Stimulated activated CD4-positive, alpha-beta T cell treated with anti-CD3 and anti-CD28 coated beads, Interleukin-2, amount 100 ng/mL, for 4 hours (primary cell): ENCODE measurements around the gene ZFAND2A.
"Not testable (repeated sequence)": the region's sequence is repeated elsewhere in the genome, so short reads cannot be mapped to it uniquely, and the experiment has no call there.

ENCODE experiments used
- DNase-seq: peaks from one replicate; pipeline ENCODE4 v3.0.0-alpha.2; 2020; ENCODE audit warnings: low read depth

Gene ZFAND2A

DNA sequence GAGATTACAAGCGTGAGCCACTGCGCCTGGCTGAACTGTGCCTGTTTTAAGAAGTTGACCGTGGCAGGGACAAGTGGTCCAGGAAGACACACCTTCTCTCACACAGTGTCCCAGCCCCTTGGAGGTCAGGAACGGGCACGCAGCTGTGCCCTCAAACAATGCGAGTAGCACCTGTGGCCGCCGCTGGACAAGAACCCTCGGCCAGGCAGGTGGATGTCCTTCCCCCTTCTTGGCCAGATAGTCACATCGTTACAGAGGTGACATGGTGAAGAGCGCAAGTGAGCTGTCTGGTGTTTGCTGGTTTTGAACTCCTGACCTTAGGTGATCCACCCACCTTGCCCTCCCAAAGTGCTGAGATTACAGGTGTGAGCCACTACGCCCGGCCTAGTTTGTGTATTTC, 8.8 kb downstream of the ZFAND2A start:
- no peak for DNase-seq

DNA sequence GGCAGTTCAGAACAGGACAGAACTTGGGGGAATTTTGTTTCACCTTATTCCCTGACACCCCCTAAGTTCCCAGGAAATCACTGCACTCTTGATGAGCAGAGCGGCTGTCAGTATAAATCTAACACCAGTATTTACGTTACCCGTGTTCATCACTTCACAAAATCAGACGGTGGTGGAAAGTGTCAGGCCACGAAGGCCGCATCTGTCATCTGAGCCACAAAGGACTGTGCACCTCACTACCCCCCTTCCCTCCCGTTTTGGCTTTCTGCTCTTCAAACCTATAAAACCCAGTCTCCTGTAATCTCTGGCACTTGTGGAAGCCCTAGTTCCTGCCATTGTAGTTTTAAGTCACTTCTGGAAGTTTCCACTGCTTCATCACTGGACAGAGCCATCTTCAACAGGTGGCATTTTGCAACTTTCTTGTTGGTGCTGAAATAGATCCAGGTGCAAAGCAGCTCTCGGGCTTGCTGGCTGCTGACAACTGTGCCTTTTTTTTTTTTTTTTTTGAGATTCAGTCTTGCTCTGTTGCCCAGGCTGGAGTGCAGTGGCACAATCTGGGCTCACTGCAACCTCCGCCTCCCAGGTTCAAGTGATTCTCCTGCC, 9.5 kb downstream of the ZFAND2A start:
- no peak for DNase-seq

- no peak for DNase-seq
Measured at GRCh38 chr7:1149351-1149794, 10.6 kb downstream of the ZFAND2A start.

DNA sequence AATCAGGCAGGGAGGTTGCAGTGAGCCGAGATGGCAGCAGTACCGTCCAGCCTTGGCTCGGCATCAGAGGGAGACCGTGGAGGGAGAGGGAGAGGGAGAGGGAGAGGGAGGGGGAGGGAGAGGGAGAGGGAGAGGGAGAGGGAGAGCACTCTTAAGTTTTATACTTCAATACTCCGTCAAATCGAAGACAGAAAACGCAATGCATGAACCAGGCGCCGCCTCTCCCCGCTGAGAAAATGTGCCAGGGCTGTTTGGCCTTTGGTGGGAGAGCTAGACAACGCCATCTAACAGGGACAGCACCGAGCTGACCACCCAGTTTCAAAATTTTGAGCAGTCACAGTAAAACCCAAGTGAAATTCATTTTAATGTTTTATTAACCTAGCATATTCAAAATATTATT, 12.1 kb downstream of the ZFAND2A start:
- DNase-seq = not testable (repeated sequence)

- no peak for DNase-seq
Measured at GRCh38 chr7:1144269-1144771, 15.7 kb downstream of the ZFAND2A start.

DNA sequence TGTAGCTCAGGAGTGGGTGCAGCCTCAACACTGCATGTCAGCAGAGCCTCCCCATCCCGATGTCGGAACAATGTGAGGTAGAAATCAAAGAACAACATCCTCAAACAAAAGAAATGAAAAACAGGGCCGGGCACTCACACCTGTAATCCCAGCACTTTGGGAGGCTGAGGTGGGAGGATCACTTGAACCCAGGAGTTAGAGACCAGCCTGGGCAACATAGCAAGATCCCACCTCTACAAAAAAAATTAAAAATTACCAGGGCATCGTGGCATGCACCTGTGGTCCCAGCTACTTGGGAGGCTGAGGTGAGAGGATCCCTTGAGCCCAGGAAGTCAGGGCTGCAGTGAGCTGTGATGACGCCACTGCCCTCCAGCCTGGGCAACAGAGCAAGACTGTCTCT, 17.0 kb downstream of the ZFAND2A start:
- not testable (repeated sequence) for DNase-seq

- DNase-seq = no peak
Measured at GRCh38 chr7:1142051-1142635, 17.9 kb downstream of the ZFAND2A start.

- no peak for DNase-seq
Measured at GRCh38 chr7:1141651-1142050, 18.3 kb downstream of the ZFAND2A start.

DNA sequence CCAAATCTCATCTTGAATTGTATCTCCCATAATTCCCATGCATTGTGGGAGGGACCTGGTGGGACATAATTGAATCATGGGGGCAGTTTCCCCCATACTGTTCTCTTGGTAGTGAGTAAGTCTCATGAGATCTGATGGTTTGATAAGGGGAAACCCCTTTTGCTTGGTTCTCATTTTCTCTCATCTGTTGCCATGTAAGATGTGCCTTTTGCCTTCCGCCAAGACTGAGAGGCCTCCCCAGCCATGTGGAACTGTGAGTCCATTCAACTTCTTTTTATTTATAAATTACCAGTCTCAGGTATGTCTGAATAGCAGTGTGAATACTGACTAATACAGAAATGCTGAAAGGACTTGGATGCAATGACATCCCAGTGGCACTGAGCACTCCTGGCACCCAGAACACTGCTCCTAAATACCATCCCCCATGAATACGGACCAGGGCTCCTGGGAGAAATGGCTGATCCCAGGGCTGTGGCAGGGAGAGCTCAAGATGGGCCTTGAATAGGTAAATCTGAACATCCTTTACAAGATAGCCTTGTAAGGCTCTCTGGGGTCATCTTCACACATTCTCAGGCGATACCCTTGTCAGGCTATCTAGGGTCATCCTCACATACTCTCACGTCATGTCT, 19.4 kb downstream of the ZFAND2A start:
- no peak for DNase-seq

DNA sequence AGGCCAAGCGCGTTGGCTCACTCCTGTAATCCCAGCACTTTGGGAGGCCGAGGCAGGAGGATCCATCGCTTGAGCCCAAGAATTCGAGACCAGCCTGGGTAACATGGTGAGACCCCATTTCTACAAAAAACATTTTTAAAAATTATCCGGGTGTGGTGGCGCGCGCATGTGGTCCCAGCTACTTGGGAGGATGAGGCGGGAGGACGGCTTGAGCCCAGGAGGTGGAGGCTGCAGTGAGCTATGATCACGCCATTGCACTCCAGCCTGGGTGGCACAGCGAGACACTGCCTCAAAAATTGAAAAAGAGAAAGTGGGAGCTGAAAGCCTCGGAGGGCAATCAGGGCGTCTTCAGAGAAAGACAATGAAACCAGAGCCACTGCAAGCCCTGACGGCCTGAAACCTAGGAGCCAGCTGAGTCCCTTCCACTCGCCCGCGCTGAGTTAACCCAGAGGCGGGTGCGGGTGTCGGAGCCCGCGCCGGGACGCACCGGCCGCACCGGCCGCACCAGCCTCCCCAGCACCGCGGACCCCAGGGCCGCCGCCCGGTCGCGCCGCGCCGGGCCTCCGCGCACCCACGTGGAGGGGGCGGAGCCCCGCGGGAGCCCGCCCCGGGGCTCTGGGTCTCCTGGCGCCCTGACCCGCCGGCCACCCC, 22.4 kb downstream of the ZFAND2A start:
- no peak for DNase-seq

DNA sequence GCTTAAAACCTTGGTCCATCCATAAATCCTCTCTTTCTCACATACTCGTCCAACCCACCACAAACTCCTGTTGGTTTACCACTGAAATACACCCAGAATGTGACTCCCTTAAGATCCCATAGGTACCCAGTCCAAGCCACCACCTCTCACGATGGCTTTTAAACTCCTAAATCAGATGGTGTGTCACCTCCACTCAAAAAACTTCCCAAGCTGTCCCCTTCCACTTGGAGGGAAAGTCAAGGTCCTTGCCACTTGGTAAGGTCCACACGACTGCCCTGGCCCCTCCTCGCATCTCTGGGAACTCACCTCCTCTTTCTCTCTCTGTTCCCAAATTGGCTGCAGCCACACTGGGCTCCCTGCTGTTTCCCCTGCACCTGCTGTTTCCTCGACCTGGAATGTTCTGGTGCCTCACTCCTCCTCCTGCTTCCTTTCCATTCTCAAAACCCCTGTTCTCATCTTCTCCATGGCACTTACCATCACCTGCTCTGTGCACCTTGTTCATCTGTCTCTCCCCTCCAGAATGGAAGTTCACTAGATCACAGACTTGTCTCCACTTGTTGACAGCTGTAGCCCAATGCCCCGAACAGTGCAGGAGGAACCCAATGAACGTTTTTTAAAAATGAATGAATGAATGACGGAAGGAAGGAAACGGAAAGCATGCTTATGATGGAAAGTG, 23.0 kb downstream of the ZFAND2A start:
- DNase-seq = no peak

GRCh38 chr7:1134951-1135350, 25.0 kb downstream of the ZFAND2A start:
- no peak for DNase-seq

DNA sequence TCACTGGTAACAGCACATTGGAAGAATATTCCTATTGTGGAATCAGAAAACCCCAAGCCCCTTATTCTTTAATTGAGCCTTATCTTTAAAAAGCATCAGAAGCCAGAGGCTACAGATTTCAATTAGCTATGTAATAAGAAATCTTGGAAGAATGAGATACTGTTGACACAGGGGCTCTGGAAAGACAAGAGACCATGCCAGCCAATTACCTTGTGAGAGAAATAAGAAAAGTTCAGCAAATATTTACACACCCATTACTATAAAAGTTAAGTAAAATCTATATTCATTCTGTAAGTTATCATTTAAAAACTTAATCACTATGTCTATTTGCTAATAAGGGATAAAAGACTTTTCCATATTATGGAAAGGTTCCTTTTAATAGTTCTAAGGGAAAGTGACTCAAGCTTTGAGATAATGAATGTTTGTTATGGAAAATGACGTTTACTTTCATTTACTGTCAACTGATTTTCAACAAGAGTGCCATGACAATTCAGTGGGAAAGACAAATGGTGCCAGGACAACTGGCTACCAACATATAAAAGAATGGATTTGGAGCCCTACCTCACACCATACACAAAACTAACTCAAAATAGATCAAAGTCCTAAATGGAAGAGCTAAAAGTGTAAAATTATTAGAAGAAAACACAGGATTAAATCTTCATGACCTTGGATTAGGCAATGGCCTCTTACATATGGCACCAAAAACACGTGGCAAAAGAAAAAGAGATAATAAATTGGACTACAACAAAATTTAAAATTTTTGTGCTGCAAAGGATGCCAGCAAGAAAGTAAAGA, 28.3 kb downstream of the ZFAND2A start:
- no peak for DNase-seq

DNA sequence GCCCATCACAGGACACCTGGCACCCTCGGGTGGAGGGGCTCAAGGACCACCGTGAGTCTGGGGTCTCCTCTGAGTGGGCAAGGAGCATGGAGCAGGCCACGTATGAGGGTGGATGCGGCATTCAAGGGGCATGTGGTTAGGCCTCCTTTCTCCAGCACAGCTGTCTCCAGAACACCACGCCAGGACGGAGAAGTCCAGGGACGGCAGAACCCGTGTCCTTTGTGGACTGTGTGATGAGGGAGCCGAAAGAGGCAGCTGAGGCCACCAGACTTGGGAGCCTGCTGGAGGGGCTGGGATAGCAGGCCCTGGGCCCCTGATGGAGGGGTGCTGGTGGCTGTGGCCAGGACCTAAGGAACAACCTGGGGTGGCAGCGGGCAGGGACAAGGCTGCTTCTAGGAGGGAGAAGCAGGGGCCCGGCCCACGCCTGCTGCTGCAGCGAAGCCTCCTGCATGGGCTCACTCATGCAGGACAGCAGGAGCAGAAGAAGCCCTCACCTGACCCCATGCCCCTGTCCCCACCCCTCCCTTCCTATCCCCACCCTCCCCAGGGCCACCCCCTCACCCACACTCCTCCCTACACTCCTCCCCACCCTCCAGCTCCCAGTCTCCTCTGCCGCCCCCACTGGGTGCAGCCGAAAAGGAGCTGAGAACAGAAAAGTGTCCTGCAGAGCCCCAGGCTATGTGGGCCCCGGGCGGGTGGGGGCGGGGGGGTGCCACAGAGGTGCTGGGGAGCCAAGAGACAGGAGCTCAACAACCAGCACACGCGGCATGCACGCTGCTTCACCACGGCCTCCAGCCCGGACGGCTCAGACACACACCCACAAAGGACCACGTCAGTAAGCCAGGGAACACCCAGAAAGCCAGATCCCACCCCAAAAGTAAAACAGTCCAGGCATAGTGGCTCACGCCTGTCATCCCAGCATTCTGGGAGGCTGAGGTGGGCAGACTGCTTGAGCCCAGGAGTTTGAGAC, 29.7 kb downstream of the ZFAND2A start:
- no peak for DNase-seq

DNA sequence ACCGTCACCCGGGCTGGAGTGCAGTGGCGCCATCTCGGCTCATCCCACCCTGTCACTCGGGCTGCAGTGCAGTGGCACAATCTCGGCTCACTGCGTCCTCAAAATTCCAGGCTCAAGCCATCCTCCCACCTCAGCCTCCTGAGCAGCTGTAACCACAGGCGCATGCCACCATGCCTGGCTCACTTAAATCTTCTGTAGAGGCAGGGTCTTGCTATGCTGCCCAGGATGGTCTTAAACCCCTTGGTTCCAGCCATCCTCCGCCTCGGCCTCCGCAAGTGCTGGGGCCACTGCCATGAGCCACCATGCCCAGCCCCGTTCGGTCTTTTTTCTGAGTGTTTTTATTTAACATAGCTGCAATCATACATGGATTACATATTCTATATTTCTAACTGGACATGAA, 30.6 kb downstream of the ZFAND2A start:
- no peak for DNase-seq

DNA sequence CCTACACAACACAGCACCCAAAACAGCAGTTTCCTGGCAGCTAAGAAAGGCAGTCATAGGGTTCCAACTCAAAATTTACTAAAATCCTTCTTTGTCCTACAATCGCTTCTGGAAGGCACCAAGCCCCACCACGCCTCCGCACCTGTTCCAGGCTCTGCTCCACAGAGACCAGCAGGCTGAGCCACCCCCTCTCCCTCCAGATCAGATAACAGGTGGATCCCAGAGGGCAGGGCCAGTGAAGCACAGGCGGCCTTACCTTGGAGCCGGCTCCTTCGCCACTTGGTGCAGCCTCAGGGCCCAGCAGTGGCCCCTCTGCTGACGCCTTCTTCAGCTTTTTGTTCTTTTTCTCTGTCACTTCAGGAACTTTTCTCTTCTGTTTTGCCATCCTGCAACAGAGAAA, 33.0 kb downstream of the ZFAND2A start:
- no peak for DNase-seq

DNA sequence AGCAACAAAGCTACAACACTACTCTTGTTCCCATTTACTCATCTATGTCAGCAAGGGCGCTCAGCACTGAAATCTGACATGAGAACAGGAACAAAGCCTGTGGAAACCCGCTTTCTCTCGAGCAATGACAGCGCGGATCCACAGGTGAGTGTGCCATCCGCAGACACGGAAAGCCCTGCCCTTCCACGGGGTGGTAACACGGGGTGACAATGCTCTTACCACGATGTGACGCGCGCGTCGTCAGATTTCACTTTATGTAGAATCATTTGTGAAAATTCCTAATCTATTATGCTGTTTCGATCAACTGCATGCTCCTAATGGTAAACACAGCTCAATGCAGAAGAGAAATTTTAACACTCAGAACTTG, 34.4 kb downstream of the ZFAND2A start:
- no peak for DNase-seq

DNA sequence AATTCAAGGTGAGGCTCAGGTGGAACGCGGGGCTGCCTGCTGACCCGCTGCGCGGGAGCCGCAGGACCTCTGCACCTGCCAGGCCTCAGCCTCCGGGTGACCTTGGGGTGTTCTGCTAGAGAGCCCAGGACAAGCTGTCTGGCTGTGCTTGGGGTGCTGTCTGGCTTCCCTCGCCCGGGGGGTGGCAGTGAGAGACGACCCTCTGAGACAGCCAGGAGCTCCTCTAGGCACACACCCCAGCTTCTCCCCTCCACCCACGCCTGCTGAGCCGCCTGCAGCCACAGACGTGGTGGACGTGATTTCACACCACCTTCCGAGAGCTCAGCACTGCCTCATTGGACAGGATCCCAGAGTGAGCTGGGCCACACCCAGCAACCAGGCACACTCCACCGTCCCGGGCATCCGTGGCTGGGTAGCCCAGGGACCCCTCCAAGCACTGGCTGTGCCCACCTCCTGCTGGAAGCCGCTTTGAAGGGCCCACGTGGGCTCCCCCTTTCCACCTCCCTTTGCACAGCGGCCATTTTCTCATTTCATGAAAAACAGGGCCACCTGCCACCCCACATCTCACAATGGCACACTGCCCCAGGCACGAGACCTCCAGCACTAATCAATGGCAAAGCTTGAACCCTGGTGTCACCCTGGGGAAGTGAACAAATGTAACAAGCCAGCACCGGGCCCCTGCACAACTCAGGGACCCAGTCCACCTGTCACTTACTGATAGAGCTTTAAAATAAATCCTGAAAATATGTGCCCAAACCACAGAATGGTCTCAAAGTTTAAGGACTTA, 35.0 kb downstream of the ZFAND2A start:
- no peak for DNase-seq

DNA sequence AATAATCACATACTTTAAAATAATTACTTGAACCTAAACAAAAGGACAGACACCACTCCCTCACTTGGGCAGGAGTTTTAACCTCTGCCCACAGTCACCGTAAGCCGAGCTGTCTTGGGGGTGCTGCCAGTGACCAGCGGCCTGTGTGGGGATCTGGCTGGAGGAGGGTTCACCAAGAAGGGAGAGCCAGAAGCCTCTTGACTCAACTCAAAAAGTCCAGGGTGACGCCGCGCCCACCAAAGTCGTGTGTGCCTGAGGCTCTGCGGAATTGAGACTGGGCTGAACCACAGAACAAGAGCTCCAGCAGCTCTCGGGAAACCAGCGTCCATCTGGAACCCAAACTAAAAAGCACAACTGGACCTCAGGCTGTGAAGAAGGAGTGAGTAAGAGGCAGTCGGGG, 35.8 kb downstream of the ZFAND2A start:
- no peak for DNase-seq

- no peak for DNase-seq
Measured at GRCh38 chr7:1123715-1124114, 36.3 kb downstream of the ZFAND2A start.
